ENCODE results near the gene NR1D2.

NR1D2 gene

GRCh38 chr3:23932571-23932970 lies 12.5 kb upstream of the NR1D2 start:
- no peak for DNase-seq

- no peak for DNase-seq
These were observed 10.8 kb upstream of the NR1D2 start for GRCh38 chr3:23934253-23934652.

- no peak for DNase-seq
These were observed 7.8 kb upstream of the NR1D2 start for GRCh38 chr3:23937296-23937695.

GRCh38 chr3:23938688-23939087 lies 6.4 kb upstream of the NR1D2 start:
- DNase-seq, result peak; percentile 79

GRCh38 chr3:23940775-23941174 lies 4.3 kb upstream of the NR1D2 start:
- peak; percentile 39 for DNase-seq

GRCh38 chr3:23941440-23941839 lies 3.6 kb upstream of the NR1D2 start:
- no peak for DNase-seq

GRCh38 chr3:23942546-23942945 lies 2.5 kb upstream of the NR1D2 start:
- no peak for DNase-seq

GRCh38 chr3:23944007-23944783 lies 891 bp upstream of the NR1D2 start:
- peak; percentile 45 for DNase-seq

GRCh38 chr3:23945663-23945912 lies 502 bp downstream of the NR1D2 start:
- no peak for DNase-seq

- peak; percentile 98 for DNase-seq
These were observed 1.0 kb downstream of the NR1D2 start for GRCh38 chr3:23945913-23946687.

- no peak for DNase-seq
These were observed 3.7 kb downstream of the NR1D2 start for GRCh38 chr3:23948761-23949160.

GRCh38 chr3:23949784-23950183 lies 4.7 kb downstream of the NR1D2 start:
- DNase-seq, result peak; percentile 72

- DNase-seq, result peak; percentile 72
These were observed 5.2 kb downstream of the NR1D2 start for GRCh38 chr3:23950293-23950692.

- DNase-seq, result no peak
These were observed 7.6 kb downstream of the NR1D2 start for GRCh38 chr3:23952646-23953045.

GRCh38 chr3:23953523-23953922 lies 8.4 kb downstream of the NR1D2 start:
- DNase-seq, result no peak

- no peak for DNase-seq
These were observed 9.1 kb downstream of the NR1D2 start for GRCh38 chr3:23954144-23954543.

- DNase-seq, result no peak
These were observed 11.6 kb downstream of the NR1D2 start for GRCh38 chr3:23956701-23957100.

GRCh38 chr3:23959135-23959900 lies 14.2 kb downstream of the NR1D2 start:
- DNase-seq, result no peak

GRCh38 chr3:23960649-23961048 lies 15.6 kb downstream of the NR1D2 start:
- DNase-seq, result no peak

GRCh38 chr3:23961066-23961465 lies 16.0 kb downstream of the NR1D2 start:
- no peak for DNase-seq

GRCh38 chr3:23961913-23962312 lies 16.8 kb downstream of the NR1D2 start:
- no peak for DNase-seq

GRCh38 chr3:23964537-23965235 lies 19.6 kb downstream of the NR1D2 start:
- no peak for DNase-seq

- DNase-seq, result no peak
These were observed 21.2 kb downstream of the NR1D2 start for GRCh38 chr3:23966328-23966727.

Measured in OCI-M1 (cell line).